Kidney capillary endothelial cell (primary cell): Measurements from ENCODE around the gene OSER1.
"Not testable (repeated sequence)": the region's sequence is repeated elsewhere in the genome, so short reads cannot be mapped to it uniquely, and the experiment has no call there.

ENCODE experiments used
- DNase-seq: peaks from one replicate; pipeline ENCODE4 v3.0.0-alpha.2; 2018; ENCODE audit warnings: low spot score

OSER1 gene

DNA sequence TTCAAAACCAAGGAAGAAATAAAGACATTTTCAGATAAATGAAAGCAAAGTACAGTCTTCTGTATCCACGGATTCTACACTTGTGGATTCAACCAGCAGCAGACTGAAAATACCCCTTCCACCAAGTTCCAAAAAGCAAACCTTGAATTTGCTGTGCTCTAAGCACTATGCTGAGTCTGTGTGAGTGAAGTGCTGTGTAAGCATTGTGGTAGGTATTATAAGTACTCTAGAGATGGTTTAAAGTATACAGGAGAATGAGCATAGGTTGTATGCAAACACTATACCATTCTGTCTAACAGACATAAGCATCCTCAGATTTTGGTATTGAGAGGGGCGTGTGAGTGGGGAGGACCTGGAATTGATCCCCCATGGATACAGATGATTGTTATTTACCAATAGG is 9.6 kb downstream of the OSER1 start:
- no peak for DNase-seq

DNA sequence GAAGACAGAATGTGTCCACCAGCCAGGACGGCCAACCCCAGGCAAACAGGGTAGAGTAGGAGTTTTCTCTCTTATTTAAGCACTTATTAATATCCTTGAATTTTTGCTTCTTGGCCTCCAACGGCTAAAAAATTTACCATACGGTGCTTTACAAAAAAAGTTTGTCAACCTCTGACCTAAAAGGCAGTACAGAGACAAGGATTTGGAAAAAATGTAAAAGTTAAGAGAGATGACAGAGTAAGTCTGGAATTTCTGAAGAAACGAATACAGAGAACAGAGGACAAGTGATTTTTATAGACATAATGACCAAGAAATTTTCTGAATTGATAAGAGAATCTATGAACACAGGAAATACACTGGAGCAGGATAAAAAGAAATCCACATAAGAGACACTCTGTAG is 10.2 kb downstream of the OSER1 start:
- DNase-seq = no peak

DNA sequence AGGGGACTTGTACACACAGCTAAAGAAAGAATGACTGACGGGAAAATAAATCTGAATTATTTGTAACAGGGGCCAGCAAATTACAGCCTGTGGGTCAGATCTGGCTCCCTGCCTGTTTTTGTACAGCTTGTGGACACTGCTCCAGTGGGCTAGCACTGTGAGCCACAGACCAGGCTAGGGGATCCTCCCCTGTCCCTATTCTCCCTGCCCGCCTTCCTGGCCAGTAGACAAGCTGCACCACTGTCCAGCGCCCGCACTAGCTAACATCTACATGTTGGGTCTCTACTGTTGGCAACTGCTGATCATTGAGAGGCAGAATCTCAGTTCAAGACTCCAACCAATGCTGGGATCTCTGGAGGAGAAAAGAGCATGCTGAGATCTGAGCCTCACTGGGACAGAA is 10.7 kb downstream of the OSER1 start:
- no peak for DNase-seq

DNA sequence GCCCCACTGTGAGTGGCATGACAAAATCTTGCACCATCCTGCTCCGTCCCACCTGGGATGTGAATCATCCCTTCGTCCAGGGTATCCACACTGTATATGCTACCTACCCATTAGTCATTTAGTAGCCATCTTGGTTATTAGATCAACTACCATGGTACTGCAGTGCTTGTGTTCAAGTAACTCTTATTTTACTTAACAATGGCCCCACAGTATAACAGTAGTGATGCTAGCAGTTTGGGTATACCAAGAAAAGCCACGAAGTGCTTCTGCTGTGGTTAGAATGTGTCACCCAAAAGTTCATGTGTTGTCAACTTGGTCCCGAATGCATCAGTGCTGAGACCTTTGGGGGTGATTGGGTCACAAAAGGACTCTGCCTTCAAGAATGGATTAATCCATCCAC is 11.7 kb downstream of the OSER1 start:
- DNase-seq = no peak

DNA sequence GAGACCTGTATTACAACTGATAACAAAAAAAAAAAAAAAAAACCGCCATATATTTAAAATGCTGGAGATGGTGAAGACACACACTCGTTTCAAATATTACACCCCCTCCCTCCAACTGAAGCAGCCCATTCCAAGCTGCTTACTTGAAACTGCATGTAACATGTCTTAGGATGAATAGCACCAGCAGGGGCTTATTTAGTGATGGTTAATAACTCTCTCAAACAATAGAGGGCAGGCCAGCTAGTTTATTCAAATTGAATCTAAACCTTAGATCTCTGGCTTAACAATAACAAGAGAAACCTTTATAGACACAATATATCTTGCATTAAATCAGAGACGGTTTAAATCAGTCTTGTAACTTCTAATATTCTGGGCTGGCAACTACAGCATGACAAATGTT is 14.3 kb downstream of the OSER1 start:
- no peak for DNase-seq

DNA sequence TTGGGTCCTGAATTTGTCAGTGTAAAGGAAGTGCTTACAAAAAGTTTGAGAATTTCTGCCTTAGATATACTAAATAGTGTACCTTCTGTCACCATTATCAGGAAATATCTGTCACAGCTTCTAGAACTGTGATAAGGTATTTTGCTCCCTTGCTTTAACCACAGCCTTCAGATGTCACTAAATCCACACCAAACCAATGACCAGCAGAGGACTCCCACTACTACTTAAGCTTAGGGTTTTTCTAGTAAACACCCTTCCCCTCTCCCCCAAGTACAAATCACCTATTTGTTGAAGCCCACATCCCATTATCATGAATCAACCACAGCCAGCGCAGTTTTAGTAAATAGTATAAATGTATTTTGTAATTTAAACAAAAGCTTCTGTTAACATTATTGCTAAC is 15.0 kb downstream of the OSER1 start:
- DNase-seq = no peak

DNA sequence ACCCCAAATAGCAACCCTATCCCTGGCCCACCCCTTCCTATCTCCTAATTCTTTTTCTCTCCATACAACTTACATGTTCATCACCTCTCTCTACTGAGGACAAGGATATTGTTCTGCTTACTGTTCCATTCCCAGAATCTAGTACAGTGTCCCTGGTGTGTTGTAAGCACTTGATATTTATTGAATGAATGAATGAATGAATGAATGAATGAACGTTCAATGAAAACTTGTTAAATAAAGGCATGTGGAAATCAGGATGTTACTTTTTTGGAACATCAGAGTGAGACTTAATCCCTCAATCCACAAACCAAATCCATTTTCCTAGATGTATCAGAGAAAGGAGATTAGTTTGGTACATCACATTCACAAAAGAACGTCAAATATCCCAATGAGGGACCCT is 16.8 kb downstream of the OSER1 start:
- DNase-seq = no peak

DNA sequence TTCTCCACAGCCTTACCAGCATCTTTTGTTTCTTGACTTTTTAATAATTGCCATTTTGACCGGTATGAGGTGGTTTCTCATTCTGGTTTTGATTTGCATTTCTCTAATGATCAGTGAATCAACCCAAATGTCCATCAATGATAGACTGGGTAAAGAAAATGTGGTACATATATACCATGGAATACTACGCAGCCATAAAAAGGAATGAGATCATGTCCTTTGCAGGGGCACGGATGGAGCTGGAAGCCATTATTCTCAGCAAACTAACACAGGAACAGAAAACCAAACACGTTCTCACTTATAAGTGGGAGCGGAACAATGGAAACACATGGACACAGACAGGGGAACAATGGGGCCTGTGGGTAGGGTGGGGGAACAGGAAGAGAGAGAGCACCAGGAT is 18.9 kb downstream of the OSER1 start:
- DNase-seq = not testable (repeated sequence)

DNA sequence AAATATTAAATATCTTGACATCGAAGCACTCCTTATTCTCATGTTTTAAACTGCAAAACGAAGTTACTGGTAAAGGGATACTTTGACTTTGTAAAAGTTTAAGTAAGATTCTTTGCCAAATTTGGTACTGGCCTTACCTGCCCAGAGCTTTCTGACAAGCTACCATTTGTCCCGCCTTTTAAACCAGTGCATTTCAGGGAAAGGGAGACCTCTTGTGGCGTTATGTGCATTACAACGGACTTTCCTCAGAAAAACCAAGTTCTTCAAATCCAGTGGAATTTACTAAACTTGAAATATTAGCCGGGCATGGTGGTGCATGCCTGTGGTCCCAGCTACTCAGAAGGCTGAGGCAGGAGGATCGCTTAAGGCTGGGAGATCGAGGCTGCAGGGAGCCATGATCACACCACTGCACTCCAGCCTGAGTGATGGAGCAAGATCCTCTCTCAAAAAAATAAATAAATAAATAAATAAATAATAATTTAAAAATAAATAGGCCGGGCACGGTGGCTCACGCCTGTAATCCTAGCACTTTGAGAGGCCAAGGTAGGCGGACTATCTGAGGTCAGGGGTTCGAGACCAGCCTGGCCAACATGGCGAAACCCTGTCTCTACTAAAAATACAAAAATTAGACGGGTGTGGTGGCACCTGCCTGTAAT is 20.2 kb downstream of the OSER1 start:
- peak; percentile 73 for DNase-seq

DNA sequence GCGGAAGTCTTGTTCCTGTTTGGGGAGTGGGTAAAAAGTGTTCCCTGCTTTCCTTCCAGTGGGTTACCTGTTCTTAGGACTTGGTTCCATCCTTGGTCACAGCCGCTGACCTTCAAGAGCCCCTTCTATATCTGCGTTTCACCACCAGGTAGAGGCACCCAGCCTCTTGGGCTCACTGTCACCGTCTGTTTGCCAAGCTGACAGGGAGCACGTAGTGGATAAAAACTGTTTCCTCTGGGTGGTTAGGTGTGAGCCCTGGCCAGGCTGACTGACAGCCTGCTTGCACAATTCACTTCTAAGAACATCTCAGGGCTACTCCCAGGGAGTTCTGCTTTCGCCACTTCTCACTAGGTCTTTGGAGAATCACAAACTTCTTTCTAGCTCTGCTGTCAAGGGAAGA is 21.8 kb downstream of the OSER1 start:
- no peak for DNase-seq

DNA sequence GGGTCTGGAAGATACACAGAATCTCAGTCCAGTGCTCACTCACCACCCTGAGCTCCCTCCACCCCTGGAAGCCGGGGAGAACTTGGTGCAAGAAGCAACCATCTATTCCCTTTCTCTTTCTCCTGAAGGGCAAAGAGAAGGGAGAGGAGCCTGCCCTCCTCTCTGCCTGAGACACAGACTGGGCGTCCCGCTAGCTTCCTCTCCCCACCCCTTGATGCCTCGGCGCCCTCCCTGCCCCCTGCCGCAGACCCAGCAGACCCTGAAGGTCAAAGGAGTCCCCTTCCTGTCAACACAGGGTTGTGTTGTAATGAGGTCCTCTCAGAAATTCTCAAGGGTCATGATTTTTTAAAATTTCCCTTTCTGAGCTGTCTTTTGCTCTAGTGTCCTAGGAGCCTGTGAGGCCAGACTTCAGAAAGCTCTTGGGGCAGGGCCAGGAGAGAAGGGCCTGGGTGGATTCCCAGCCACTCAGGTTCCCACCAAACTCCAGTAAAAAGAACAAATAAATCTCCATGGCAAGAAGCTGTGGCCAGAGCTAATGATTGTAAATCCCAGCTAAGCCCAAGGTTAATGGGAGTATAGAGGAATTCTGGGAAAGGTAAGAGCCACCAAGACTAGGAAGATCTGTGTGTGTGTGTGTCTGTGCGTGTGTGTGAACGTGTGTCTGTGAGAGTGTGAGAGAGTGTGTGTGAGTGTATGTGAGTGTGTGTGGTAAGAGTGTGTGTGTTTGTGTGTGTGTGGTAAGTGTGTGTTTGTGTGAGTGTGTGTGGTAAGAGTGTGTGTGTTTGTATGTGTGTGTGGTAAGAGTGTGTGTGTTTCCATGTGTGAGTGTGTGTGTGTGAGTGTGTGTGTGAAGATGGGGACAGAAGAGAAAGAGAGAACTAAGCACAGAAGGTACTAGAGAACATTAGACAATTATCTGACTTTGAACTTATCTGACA is 22.5 kb downstream of the OSER1 start:
- no peak for DNase-seq

DNA sequence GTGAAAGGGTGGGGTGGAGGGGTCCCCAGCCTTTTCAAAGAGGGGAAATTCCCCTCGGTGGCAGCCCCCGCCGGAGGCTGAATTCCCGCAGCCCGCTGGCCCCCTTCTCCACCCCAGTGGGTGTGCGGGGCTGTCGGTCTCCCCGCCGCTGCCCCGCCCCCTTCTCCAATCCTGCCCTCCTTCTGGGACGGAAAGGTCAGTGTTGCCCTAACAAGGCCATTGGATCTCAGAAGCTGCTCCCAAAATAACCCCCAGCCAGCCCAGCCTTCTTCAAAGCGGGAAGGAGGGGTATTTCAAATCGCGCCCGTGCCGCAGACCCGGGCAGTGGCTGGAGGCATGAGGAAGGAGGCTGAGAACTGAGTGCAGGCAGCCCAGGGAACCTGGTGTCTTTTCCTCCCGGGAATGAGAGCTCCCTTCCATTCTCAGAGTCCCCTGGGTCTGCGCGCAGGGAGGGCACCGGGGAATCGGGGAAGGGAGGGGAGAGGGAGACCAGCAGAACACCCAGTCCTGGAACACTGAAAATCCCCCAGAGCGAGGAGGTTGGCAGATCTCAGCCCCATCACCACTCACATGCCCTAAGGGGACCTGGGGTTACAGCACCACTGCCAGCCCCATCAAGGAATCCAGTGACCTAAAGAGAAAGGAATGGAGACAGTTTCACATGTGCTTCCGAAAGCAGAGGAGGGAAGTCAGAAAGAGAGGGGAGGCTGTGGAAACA is 23.4 kb downstream of the OSER1 start, which contains the start of gene JPH2:
Gene JPH2 (minus strand): TSS at position 135 of the 718 bp plus-strand sequence. CDS start 483 bp downstream, outside the sequence.
- peak; percentile 58 for DNase-seq

DNA sequence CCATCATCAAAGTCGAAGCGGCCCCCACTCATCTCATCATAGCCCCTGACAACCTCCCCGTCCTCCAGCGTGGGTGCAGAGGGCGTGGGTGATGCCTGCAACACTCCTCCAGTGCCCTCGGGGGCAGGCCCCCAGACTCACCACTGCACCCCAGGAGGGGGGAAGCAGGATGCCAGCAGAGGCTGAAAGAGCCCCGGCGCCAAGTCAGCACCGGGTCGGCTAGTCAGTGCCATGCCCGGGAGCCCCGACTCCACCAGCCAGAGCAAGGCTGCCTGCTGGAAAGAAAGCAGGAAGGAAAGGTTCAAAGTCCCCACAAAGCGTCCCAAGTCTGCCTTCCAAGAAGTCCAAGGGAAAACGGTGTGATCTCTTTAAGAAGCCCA is 23.9 kb downstream of the OSER1 start:
- no peak for DNase-seq

DNA sequence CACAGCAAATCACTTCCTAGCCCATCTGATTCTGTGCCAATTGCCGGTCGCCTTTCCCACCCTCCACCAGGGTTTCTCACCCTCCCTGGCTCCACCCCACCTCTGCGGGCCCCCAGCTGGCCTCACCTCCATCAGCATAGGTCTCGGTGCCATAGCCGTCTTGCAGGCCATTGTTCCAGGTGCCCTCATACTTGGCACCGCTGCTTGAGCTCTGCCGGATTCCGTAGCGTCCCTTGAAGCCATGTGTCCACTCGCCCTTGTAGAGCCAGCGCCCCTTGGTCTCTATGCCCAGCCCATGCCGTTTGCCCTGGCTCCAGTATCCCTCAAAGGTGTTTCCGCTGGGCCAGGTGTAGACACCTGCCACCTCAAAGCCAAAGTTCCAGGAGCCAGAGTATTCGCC is 24.4 kb downstream of the OSER1 start:
- no peak for DNase-seq

DNA sequence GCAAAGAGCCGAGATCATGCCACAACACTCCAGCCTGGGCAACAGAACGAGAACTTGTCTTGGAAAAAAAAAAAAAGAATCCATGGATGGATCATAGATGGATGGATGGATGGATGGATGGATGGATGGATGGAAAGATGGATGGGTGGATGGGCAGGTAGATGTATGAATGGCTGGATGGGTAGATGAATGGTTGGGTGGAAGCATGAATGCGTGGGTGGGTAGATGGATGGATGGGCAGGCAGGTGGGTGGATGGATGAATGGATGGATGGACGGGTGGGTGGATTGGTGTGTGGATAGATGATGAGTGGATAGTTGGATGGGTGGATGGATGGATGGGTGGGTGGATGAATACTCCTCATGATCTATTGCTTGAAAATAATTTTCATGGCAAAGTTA is 25.0 kb downstream of the OSER1 start:
- DNase-seq = no peak

DNA sequence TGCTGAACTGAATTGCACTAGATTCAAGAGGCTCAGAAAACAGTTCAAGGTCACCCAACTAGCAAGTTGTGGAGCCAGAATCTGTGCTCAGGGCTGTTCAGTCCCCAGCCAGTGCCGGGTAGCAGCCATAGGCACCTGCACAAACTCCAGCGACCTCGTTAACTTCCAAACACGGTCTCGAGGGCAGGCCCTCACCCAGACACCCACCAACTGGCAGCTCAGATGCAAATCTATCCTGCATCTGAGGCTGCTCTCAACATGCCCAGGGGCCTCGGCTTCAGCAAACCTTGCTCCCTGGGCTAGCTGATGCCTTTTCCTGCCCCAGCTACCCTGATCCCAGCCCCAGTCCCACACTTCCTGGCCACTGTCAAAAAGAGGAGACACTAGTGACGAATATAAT is 27.3 kb downstream of the OSER1 start:
- no peak for DNase-seq

DNA sequence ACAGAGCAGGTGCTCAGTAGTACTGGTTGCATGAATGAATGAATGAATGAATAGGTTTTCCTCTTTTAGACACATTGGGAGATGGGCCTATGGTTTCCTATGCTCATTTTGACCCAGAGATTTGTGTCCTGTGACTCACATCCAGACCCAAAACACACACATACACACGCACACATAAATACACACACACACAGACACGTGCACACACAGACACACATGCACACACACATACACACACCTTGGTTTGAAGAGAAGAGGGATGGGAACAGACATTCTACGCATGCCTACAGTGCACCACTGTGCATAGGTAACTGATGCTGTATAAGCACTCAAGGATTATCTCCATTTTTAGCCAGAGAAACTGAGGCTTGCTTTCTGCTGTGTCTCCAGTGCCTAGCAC is 27.7 kb downstream of the OSER1 start:
- no peak for DNase-seq

DNA sequence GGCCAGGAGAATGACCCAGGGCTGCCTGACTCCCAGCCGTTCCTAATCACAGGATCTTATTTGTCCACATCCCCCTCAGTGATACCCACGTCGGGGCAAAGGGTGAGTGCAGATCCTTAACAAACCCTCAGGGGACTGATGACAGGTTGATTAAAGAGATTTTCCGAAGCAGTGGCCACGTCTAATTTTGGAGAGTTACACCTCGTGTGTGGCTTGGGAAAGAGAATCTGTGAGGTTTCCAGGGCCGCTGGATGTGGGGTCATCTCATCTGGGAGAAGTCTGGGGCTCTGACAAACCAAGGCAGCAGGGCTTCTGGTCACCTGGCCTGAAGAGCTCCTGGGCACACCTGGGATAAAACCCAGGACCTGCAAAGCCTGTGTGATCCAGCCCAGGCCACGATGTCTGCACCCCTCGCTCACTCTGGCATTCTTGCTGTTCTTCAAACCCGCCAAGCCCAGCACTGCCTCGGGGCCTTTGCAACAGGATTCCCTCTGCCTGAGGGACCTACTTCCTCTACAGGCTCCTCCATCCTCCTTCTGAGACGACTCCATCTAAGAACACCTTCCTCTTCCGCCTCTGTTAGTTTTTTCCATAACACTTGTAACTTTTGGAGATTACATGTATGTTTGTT is 28.3 kb downstream of the OSER1 start:
- no peak for DNase-seq

DNA sequence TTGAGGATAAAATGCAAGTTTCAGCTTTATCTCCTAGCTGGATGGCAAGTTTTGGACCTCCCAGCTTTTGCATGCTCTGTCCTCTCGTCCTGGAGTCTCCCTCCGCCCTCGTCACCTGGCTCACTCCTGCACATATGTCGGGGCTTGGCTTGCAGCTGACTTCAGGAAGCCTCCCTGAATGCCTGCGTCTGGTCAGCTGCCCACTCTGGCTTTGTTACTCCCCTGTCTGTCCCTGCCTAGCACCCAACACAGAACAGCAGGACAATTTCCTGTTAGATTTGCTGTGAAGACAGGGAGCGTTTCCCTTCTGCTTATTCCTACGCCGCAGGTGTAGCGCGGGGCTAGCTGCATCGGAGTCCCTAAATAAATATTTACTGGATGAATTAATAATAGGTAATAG is 29.0 kb downstream of the OSER1 start:
- DNase-seq = no peak

DNA sequence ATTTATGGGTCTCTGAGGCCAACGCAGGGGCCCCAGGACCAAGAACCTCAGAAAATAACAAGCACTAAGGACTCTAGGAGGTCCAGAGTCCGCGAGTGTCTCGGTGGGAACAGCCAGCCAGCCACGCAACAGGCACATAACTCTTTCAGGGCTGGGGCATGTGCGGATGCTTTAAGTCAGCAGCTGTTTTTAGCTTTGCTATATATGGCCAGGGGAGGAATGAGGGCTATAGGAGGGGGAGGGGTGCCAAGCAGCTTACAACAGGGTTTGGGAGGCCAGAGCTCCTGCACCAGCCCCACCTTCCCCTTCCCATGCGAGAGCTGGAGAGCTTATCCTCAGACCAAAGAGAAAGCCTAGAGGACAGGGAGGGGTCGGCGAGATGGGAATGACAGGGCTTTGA is 29.8 kb downstream of the OSER1 start:
- DNase-seq = no peak

DNA sequence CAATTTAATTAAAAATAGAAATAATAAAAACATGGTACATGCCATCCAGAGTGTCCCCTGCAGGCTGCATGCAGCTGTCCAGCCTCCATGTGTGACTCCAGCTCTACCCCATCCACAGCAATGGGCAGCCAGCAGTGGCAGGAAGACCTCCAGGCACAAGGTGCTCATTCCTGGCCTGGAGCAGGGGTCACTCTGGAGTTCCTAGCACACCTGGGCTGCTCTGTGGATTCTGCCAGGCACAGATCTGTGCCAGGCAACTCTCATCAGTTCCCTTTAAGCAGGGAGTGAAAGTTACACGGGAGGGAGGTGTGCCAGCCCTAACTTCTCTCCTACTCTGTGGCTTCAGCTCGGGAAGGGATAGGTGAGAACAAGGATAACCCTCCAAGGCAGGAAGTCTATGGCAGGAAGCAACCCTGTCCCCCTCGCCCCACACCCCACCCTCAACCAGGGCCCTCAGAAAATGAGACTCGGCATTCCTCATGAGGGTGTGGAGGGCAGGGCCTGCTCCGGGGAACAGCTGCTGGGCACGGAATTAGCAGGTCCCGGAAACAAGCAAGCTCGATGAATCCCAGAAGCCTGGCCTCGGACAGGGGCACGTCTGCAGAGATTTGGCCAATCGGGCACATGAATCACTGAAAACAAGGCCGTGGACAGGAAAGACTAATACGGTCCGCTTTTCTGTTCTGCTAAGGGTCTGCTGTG is 33.6 kb downstream of the OSER1 start:
- peak; percentile 19 for DNase-seq
